Measurements from ENCODE around the gene PA2G4.
"Not testable (repeated sequence)": the region's sequence is repeated elsewhere in the genome, so short reads cannot be mapped to it uniquely, and the experiment has no call there.

The PA2G4 gene

GRCh38 chr12:56150563-56150962 is 46.2 kb downstream of the PA2G4 start:
- in situ Hi-C loops (cut with MboI; ENCODE audit: low sequenced_read_pairs), result no loop called here

- in situ Hi-C loops (cut with MboI; ENCODE audit: low sequenced_read_pairs), result no loop called here
These were observed 47.3 kb downstream of the PA2G4 start for GRCh38 chr12:56151672-56152131.

- in situ Hi-C loops (cut with MboI; ENCODE audit: low sequenced_read_pairs), result no loop called here
These were observed 47.9 kb downstream of the PA2G4 start, which contains the start of gene MYL6B for GRCh38 chr12:56152132-56152755. TSS of gene MYL6B (plus strand) at chr12:56152587. CDS start at chr12:56153919, 1,332 bp downstream.

GRCh38 chr12:56152756-56153677 is 48.7 kb downstream of the PA2G4 start:
- in situ Hi-C loops (cut with MboI; ENCODE audit: low sequenced_read_pairs), result no loop called here

GRCh38 chr12:56153678-56154065 is 49.3 kb downstream of the PA2G4 start:
- in situ Hi-C loops (cut with MboI; ENCODE audit: low sequenced_read_pairs), result no loop called here

GRCh38 chr12:56154246-56154771 is 50.0 kb downstream of the PA2G4 start:
- in situ Hi-C loops (cut with MboI; ENCODE audit: low sequenced_read_pairs), result no loop called here

- in situ Hi-C loops (cut with MboI; ENCODE audit: low sequenced_read_pairs), result no loop called here
These were observed 50.5 kb downstream of the PA2G4 start for GRCh38 chr12:56154818-56155217.

- in situ Hi-C loops (cut with MboI; ENCODE audit: low sequenced_read_pairs), result no loop called here
These were observed 51.0 kb downstream of the PA2G4 start for GRCh38 chr12:56155256-56155845.

- in situ Hi-C loops (cut with MboI; ENCODE audit: low sequenced_read_pairs), result not testable (repeated sequence)
These were observed 52.3 kb downstream of the PA2G4 start for GRCh38 chr12:56156464-56157200.

GRCh38 chr12:56157201-56158028 is 53.1 kb downstream of the PA2G4 start:
- in situ Hi-C loops (cut with MboI; ENCODE audit: low sequenced_read_pairs), result no loop called here

GRCh38 chr12:56158029-56158925 is 53.9 kb downstream of the PA2G4 start, which contains the start of gene MYL6:
TSS of gene MYL6 (plus strand) at chr12:56158359. CDS start at chr12:56158402, 43 bp downstream.
- in situ Hi-C loops (cut with MboI; ENCODE audit: low sequenced_read_pairs), result no loop called here

- in situ Hi-C loops (cut with MboI; ENCODE audit: low sequenced_read_pairs), result no loop called here
These were observed 54.6 kb downstream of the PA2G4 start for GRCh38 chr12:56158926-56159461.

- in situ Hi-C loops (cut with MboI; ENCODE audit: low sequenced_read_pairs), result no loop called here
These were observed 55.3 kb downstream of the PA2G4 start for GRCh38 chr12:56159482-56160192.

GRCh38 chr12:56160193-56160763 is 55.9 kb downstream of the PA2G4 start:
- in situ Hi-C loops (cut with MboI; ENCODE audit: low sequenced_read_pairs), result no loop called here

GRCh38 chr12:56160894-56161689 is 56.7 kb downstream of the PA2G4 start:
- in situ Hi-C loops (cut with MboI; ENCODE audit: low sequenced_read_pairs), result no loop called here

GRCh38 chr12:56161690-56162351 is 57.5 kb downstream of the PA2G4 start:
- in situ Hi-C loops (cut with MboI; ENCODE audit: low sequenced_read_pairs), result no loop called here
